Stimulated activated CD4-positive, alpha-beta T cell treated with anti-CD3 and anti-CD28 coated beads, Interleukin-15, amount 100 ng/mL, for 24 hours (primary cell): ENCODE measurements around the gene SKA1.

ENCODE experiments used
- DNase-seq: peaks from one replicate; pipeline ENCODE4 v3.0.0-alpha.2; 2020

SKA1 gene

GRCh38 chr18:50374753-50375391, at the start of gene SKA1:
Gene SKA1 (plus strand): TSS chr18:50375046. CDS start chr18:50375831, 785 bp downstream.
- DNase-seq: peak; percentile 94

- DNase-seq: no peak
These were observed 46.9 kb upstream of the SKA1 start for GRCh38 chr18:50327983-50328382.

- DNase-seq: no peak
These were observed 44.7 kb upstream of the SKA1 start for GRCh38 chr18:50330176-50330575.

- DNase-seq: no peak
These were observed 43.2 kb upstream of the SKA1 start for GRCh38 chr18:50331691-50332090.

- no peak for DNase-seq
These were observed 40.2 kb upstream of the SKA1 start for GRCh38 chr18:50334546-50335152.

GRCh38 chr18:50338122-50338521, 36.7 kb upstream of the SKA1 start:
- DNase-seq: no peak

GRCh38 chr18:50338715-50339114, 36.1 kb upstream of the SKA1 start:
- DNase-seq: no peak

GRCh38 chr18:50340078-50340477, 34.8 kb upstream of the SKA1 start:
- peak; percentile 10 for DNase-seq

GRCh38 chr18:50341443-50341842, 33.4 kb upstream of the SKA1 start:
- no peak for DNase-seq

- no peak for DNase-seq
These were observed 24.1 kb upstream of the SKA1 start for GRCh38 chr18:50350699-50351098.

- no peak for DNase-seq
These were observed 18.6 kb upstream of the SKA1 start for GRCh38 chr18:50356036-50356945.

GRCh38 chr18:50358844-50359243, 16.0 kb upstream of the SKA1 start:
- no peak for DNase-seq

GRCh38 chr18:50359806-50360205, 15.0 kb upstream of the SKA1 start:
- DNase-seq: no peak

- no peak for DNase-seq
These were observed 14.2 kb upstream of the SKA1 start for GRCh38 chr18:50360611-50361010.

GRCh38 chr18:50369672-50370071, 5.2 kb upstream of the SKA1 start:
- DNase-seq: no peak

- no peak for DNase-seq
These were observed 2.1 kb upstream of the SKA1 start for GRCh38 chr18:50372743-50373142.

GRCh38 chr18:50373561-50374219, 1.2 kb upstream of the SKA1 start:
- no peak for DNase-seq

- no peak for DNase-seq
These were observed 560 bp upstream of the SKA1 start for GRCh38 chr18:50374220-50374752.

- no peak for DNase-seq
These were observed 2.4 kb downstream of the SKA1 start for GRCh38 chr18:50377061-50377798.

- DNase-seq: no peak
These were observed 14.1 kb downstream of the SKA1 start for GRCh38 chr18:50388988-50389387.

- DNase-seq: no peak
These were observed 19.0 kb downstream of the SKA1 start for GRCh38 chr18:50393802-50394201.

- no peak for DNase-seq
These were observed 20.2 kb downstream of the SKA1 start for GRCh38 chr18:50395093-50395492.
